T47D (cell line): Measurements from ENCODE around the gene PNLIP.

Source experiments
- DNase-seq, 2 experiments: peaks; one replicate each; pipeline versions ENCODE4 v3.0.0 to v3.0.0-alpha.2; 2011 to 2012; ENCODE audit warnings: low read depth in 1 of 2, low spot score in 1 of 2
- JUND ChIP-seq: IDR thresholded peaks from 2 replicates; pipeline ENCODE4 v1.6.1; 2012; ENCODE audit warnings: low read depth
- in situ Hi-C: cut with HindIII; loops from 2 replicates; pipeline ENCODE4 v1.10.0; 2016; ENCODE audit warnings: low sequenced_read_pairs, low pct_unique_long_range_greater_than_20kb

The PNLIP gene

GRCh38 chr10:116545756-116546155 lies at the start of gene PNLIP:
Gene PNLIP, plus strand, starts transcription at chr10:116545931. Its CDS starts 162 bp downstream, at chr10:116546093.
- no peak for DNase-seq
- TF ChIP-seq JUND, result no peak
- in situ Hi-C loops, result no loop called here

GRCh38 chr10:116504786-116505185 lies 40.9 kb upstream of the PNLIP start:
- DNase-seq, result no peak
- in situ Hi-C loops, result no loop called here

GRCh38 chr10:116510565-116510964 lies 35.2 kb upstream of the PNLIP start:
- in situ Hi-C loops, result no loop called here
- DNase-seq, result no peak
- no peak for TF ChIP-seq JUND

More at GRCh38 chr10:116504786-116505185, 40.9 kb upstream of the PNLIP start:
- TF ChIP-seq JUND, result no peak

- no peak for DNase-seq
- in situ Hi-C loops, result no loop called here
- TF ChIP-seq JUND, result no peak
Observed at GRCh38 chr10:116511365-116511764, 34.4 kb upstream of the PNLIP start.

- peak; percentile 20 to 42 for DNase-seq
- in situ Hi-C loops, result no loop called here
- TF ChIP-seq JUND, result no peak
Observed at GRCh38 chr10:116521424-116522290, 24.1 kb upstream of the PNLIP start.

- in situ Hi-C loops, result no loop called here
- TF ChIP-seq JUND, result no peak
- DNase-seq, result no peak
Observed at GRCh38 chr10:116522803-116523381, 22.8 kb upstream of the PNLIP start.

- TF ChIP-seq JUND, result no peak
- in situ Hi-C loops, result no loop called here
Observed at GRCh38 chr10:116524736-116525135, 21.0 kb upstream of the PNLIP start.

GRCh38 chr10:116526219-116526618 lies 19.5 kb upstream of the PNLIP start:
- no peak for DNase-seq
- TF ChIP-seq JUND, result no peak
- in situ Hi-C loops, result no loop called here

More at GRCh38 chr10:116524736-116525135, 21.0 kb upstream of the PNLIP start:
- DNase-seq, result no peak

GRCh38 chr10:116536810-116537209 lies 8.9 kb upstream of the PNLIP start:
- TF ChIP-seq JUND, result no peak
- DNase-seq, result no peak
- in situ Hi-C loops, result no loop called here

- TF ChIP-seq JUND, result no peak
- no peak for DNase-seq
- in situ Hi-C loops, result no loop called here
Observed at GRCh38 chr10:116538456-116538855, 7.3 kb upstream of the PNLIP start.

GRCh38 chr10:116538992-116539391 lies 6.7 kb upstream of the PNLIP start:
- TF ChIP-seq JUND, result no peak
- no peak for DNase-seq
- in situ Hi-C loops, result no loop called here

- DNase-seq, result no peak
- in situ Hi-C loops, result no loop called here
- TF ChIP-seq JUND, result no peak
Observed at GRCh38 chr10:116540814-116541213, 4.9 kb upstream of the PNLIP start.

- in situ Hi-C loops, result no loop called here
- no peak for DNase-seq
- TF ChIP-seq JUND, result no peak
Observed at GRCh38 chr10:116542007-116542677, 3.6 kb upstream of the PNLIP start.
